Type B pancreatic cell (in vitro differentiated cells): ENCODE measurements around the gene SKOR1. TPM values are rescaled to one million over a fixed set of nuclear protein-coding genes. Genes with fewer than 3 reads are reported as not detected.
A peak's percentile ranks its signal among the peaks of the same experiment; 100 is the strongest.

ENCODE experiments used
- DNase-seq: peaks from one replicate; pipeline ENCODE4 v3.0.0; 2021; ENCODE audit warnings: mixed read lengths; ENCODE audit not compliant: unreplicated experiment; ENCODE audit errors: extremely low spot score
- H3K27ac Mint-ChIP-seq: 2 replicates; pipeline ENCODE4 v1.8.0; 2021; ENCODE audit warnings: mild to moderate bottlenecking, mixed read lengths
- H3K27me3 Mint-ChIP-seq: 2 replicates; pipeline ENCODE4 v1.8.0; 2021; ENCODE audit warnings: mixed read lengths
- H3K36me3 Mint-ChIP-seq: 2 replicates; pipeline ENCODE4 v1.8.0; 2021; ENCODE audit warnings: mixed read lengths
- H3K4me1 Mint-ChIP-seq: one replicate; pipeline ENCODE4 v1.8.0; 2021; ENCODE audit warnings: mixed read lengths; ENCODE audit not compliant: unreplicated experiment
- H3K4me3 Mint-ChIP-seq: 2 replicates; pipeline ENCODE4 v1.8.0; 2021; ENCODE audit warnings: mild to moderate bottlenecking, mixed read lengths
- H3K9me3 Mint-ChIP-seq: 2 replicates; pipeline ENCODE4 v1.8.0; 2021; ENCODE audit warnings: mixed read lengths
- total RNA-seq: library from RNA; stranded (reverse); gene quantifications from 2 replicates; pipeline ENCODE4 v1.2.1, GENCODE V29; 2021; ENCODE audit warnings: low replicate concordance
- TF ChIP-seq, protein P1 (sequence below): fragments of 200-600 bp; sonication (generic); conservative IDR thresholded peaks from 2 replicates; pipeline ENCODE4 v1.5.0; 2021; ENCODE audit warnings: antibody characterized with exemption, mild to moderate bottlenecking

Gene SKOR1
- total RNA-seq, 1 donor from 2014 or later: 0.65 TPM

DNA sequence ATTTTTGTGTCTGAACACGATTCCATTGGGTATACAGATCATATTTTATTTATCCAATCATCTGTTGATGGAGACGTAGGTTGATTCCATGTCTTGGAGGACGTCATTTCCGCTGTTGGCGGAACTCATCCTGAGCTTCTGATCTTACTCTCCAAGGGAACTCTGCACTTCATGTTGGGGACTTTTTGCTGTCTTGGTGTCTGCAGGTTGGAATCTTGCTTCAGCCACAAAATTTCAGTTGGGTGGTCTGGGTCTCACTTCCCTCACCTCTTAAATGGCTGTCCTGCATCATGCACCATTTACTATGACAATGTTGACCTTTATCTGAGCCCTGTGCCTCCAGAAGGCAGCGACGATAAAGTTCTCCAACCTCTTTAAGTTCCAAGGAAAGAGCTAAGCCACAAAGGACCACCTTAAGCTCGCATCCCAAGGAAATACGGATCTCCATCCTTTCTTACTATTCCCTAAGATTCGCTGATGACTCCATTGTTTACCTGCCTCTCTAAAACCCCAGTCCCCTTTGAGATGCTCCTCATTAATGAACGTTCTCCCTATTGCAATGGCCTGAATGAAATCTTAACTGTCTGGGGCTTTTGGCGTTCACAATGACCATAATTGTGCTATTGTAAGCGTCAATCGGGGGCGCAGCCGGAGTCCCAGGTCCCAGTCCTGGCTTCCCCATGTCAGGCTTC, 37.6 kb downstream of the SKOR1 start:
- H3K4me3 Mint-ChIP-seq: peak overlapping the region; percentile 57
- TF ChIP-seq, protein P1, sequence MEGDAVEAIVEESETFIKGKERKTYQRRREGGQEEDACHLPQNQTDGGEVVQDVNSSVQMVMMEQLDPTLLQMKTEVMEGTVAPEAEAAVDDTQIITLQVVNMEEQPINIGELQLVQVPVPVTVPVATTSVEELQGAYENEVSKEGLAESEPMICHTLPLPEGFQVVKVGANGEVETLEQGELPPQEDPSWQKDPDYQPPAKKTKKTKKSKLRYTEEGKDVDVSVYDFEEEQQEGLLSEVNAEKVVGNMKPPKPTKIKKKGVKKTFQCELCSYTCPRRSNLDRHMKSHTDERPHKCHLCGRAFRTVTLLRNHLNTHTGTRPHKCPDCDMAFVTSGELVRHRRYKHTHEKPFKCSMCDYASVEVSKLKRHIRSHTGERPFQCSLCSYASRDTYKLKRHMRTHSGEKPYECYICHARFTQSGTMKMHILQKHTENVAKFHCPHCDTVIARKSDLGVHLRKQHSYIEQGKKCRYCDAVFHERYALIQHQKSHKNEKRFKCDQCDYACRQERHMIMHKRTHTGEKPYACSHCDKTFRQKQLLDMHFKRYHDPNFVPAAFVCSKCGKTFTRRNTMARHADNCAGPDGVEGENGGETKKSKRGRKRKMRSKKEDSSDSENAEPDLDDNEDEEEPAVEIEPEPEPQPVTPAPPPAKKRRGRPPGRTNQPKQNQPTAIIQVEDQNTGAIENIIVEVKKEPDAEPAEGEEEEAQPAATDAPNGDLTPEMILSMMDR: no peak
- DNase-seq: no peak
- no peaks in the 10 kb centered on the region for H3K9me3 Mint-ChIP-seq
- H3K36me3 Mint-ChIP-seq: no peaks in the 10 kb centered on the region
- H3K27ac Mint-ChIP-seq: no peak overlapping the region
- H3K4me1 Mint-ChIP-seq: peaks cover 17% of the 10 kb centered on the region
- no peaks in the 10 kb centered on the region for H3K27me3 Mint-ChIP-seq

- peak; percentile 86 for DNase-seq
- no peaks in the 10 kb centered on the region for H3K36me3 Mint-ChIP-seq
- no peaks in the 10 kb centered on the region for H3K9me3 Mint-ChIP-seq
- TF ChIP-seq, protein P1: peak; percentile 97
- peaks cover 17% of the 10 kb centered on the region for H3K4me1 Mint-ChIP-seq
- H3K27ac Mint-ChIP-seq: no peak overlapping the region
- H3K27me3 Mint-ChIP-seq: no peaks in the 10 kb centered on the region
- peak overlapping the region; percentile 70 for H3K4me3 Mint-ChIP-seq
Observed at GRCh38 chr15:67863442-67863987, 38.2 kb downstream of the SKOR1 start.

DNA sequence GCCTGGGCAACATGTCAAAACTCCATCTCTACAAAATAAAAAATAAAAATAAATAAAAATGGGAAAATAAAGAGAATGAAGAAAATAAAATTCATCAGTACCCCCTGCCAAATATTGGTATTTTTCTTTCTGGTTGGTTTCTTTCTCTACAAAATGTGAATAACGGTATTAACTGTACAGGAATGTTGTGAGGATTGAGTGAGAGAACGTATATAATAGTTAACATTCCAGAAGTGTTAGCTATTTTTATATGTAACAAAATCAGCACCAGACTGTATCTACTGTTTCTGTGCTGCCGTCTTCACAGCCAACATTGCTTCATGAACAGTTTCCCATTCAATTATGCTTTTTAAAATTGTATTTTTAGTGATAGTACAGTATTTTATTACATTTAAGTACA, 40.0 kb downstream of the SKOR1 start:
- Mint-ChIP-seq H3K9me3 (no peaks in the 10 kb centered on the region), H3K4me3 (no peak overlapping the region), H3K27ac (no peak overlapping the region), H3K4me1 (peaks cover 17% of the 10 kb centered on the region), H3K36me3 (no peaks in the 10 kb centered on the region), H3K27me3 (no peaks in the 10 kb centered on the region)
- TF ChIP-seq, protein P1: no peak
- no peak for DNase-seq

GRCh38 chr15:67865766-67866165, 40.5 kb downstream of the SKOR1 start:
- Mint-ChIP-seq H3K9me3 (peaks cover 1% of the 10 kb centered on the region), H3K27ac (no peak overlapping the region)
- DNase-seq: no peak

GRCh38 chr15:67869701-67870100, 44.4 kb downstream of the SKOR1 start:
- Mint-ChIP-seq H3K4me3 (no peak overlapping the region), H3K9me3 (peaks cover 14% of the 10 kb centered on the region), H3K27ac (no peak overlapping the region), H3K4me1 (peaks cover 12% of the 10 kb centered on the region), H3K36me3 (no peaks in the 10 kb centered on the region), H3K27me3 (no peaks in the 10 kb centered on the region)
- no peak for DNase-seq
- TF ChIP-seq, protein P1: no peak

More at GRCh38 chr15:67865766-67866165, 40.5 kb downstream of the SKOR1 start:
- Mint-ChIP-seq H3K27me3 (no peaks in the 10 kb centered on the region), H3K4me1 (peaks cover 17% of the 10 kb centered on the region), H3K36me3 (no peaks in the 10 kb centered on the region), H3K4me3 (no peak overlapping the region)
- TF ChIP-seq, protein P1: no peak
